NT2/D1 (cell line): ENCODE measurements around the gene ENO3.

Experiments
- SUZ12 ChIP-seq: IDR thresholded peaks from 2 replicates; pipeline ENCODE4 v1.6.1; 2011; ENCODE audit not compliant: insufficient read length, insufficient read depth; ENCODE audit errors: extremely low read depth
- ZNF274 ChIP-seq: IDR thresholded peaks from 2 replicates; pipeline ENCODE4 v1.6.1; 2011; ENCODE audit warnings: mild to moderate bottlenecking, low read depth, low read length

DNA sequence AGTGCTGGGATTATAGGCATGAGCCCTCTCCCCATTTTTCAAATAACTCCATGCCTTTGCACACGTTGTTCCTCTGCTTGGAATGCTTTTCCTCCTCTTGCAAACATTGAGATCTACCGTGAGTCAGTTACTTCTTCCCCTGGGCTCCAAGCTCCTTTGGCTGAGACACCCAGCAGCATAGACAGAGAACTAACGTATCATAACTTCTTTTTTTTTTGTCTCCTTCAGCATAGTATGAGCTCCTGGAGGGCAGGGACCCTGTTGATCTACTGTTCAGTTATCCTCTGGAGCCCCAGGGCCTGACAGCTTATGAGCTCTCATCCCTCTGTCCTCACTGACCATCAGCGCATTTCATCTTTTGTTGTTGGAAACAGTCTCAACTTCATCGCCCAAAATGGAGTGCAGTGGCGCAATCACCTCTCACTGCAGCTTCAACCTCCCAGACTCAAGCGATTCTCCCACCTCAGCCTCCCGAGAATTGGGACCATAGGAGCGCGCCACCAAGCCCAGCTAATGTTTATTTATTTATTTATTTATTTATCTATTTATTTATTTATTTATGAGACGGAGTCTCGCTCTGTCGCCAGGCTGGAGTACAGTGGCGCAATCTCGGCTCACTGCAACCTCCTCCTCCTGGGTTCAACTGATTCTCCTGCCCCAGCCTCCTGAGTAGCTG, 14.5 kb downstream of the ENO3 start:
- TF ChIP-seq ZNF274 (no peak), SUZ12 (no peak)
